OCI-LY7 (cell line): Measurements from ENCODE around the gene CNPY1. TPM values are rescaled to one million over a fixed set of nuclear protein-coding genes. Genes with fewer than 3 reads are reported as not detected.

Source experiments
- BruUV-seq: library from RNA; stranded (reverse); fragments of 400-500 nt; replicated peaks from 2 replicates; lab custom pipeline; 2021; lab: Mats Ljungman, UMichigan
- CTCF ChIA-PET: fragments of 300-600 bp; sonication (Branson Sonifier 250); formaldehyde crosslinking; loops from one replicate; lab custom pipeline; 2022; ENCODE audit warnings: antibody characterized with exemption; ENCODE audit not compliant: unreplicated experiment; lab: Charles Lee
- POLR2A ChIA-PET: fragments of 300-600 bp; sonication (Branson Sonifier 250); formaldehyde crosslinking; loops from one replicate; lab custom pipeline; 2022; ENCODE audit warnings: antibody characterized with exemption; lab: Charles Lee
- DNase-seq: peaks from one replicate; pipeline ENCODE4 v3.0.0-alpha.2; 2015; ENCODE audit warnings: low spot score
- H2AFZ ChIP-seq: fragments of 200-600 bp; sonication (generic), shearing (Covaris generic); 2 replicates; pipeline ENCODE4 v1.6.1; 2014; ENCODE audit warnings: mild to moderate bottlenecking, antibody characterized with exemption, low read length, moderate library complexity
- H3K27ac ChIP-seq: fragments of 200-600 bp; sonication (generic); 2 replicates; pipeline ENCODE4 v1.5.1; 2014; ENCODE audit warnings: mixed run types, low read depth, mild to moderate bottlenecking, moderate library complexity, low read length, inconsistent platforms; ENCODE audit not compliant: poor library complexity, severe bottlenecking
- H3K36me3 ChIP-seq: fragments of 200-600 bp; sonication (generic); 2 replicates; pipeline ENCODE4 v1.6.1; 2014; ENCODE audit warnings: mild to moderate bottlenecking, antibody characterized with exemption, low read length, moderate library complexity, mixed read lengths; ENCODE audit not compliant: insufficient read depth
- H3K4me1 ChIP-seq: fragments of 200-600 bp; sonication (generic); 2 replicates; pipeline ENCODE4 v1.5.1; 2014; ENCODE audit warnings: mild to moderate bottlenecking, low read length; ENCODE audit not compliant: insufficient read depth, poor library complexity, severe bottlenecking
- H3K4me2 ChIP-seq: fragments of 200-600 bp; sonication (generic); 2 replicates; pipeline ENCODE4 v1.6.1; 2014; ENCODE audit warnings: mild to moderate bottlenecking, low read length
- H3K4me3 ChIP-seq: fragments of 200-600 bp; sonication (generic); 2 replicates; pipeline ENCODE4 v1.5.1; 2014; ENCODE audit warnings: mild to moderate bottlenecking, low read depth, low read length; ENCODE audit not compliant: poor library complexity, severe bottlenecking
- H3K79me2 ChIP-seq: fragments of 200-600 bp; sonication (generic); 2 replicates; pipeline ENCODE4 v1.6.1; 2016; ENCODE audit warnings: low read depth, mild to moderate bottlenecking, low read length, moderate library complexity, mixed read lengths; ENCODE audit not compliant: insufficient read depth
- H3K9me2 ChIP-seq: fragments of 200-600 bp; sonication (generic); 2 replicates; pipeline ENCODE4 v1.6.1; 2016; ENCODE audit warnings: mild to moderate bottlenecking, low read length, mixed read lengths; ENCODE audit not compliant: insufficient read depth
- H3K9me3 ChIP-seq: fragments of 200-600 bp; sonication (generic); 2 replicates; pipeline ENCODE4 v1.6.1; 2014; ENCODE audit warnings: mild to moderate bottlenecking, mixed run types, low read length, mixed read lengths
- H4K20me1 ChIP-seq: fragments of 200-600 bp; sonication (generic); 2 replicates; pipeline ENCODE4 v1.6.1; 2014; ENCODE audit warnings: mild to moderate bottlenecking, antibody characterized with exemption, low read length, moderate library complexity, mixed read lengths; ENCODE audit not compliant: insufficient read depth
- EZH2phosphoT487 ChIP-seq: fragments of 200-600 bp; sonication (generic); IDR thresholded peaks from 2 replicates; pipeline ENCODE4 v1.6.1; 2018; ENCODE audit warnings: low read depth, borderline replicate concordance, mild to moderate bottlenecking, mixed run types, antibody characterized with exemption, low read length, moderate library complexity, mixed read lengths
- intact Hi-C: fragments of 100-400 bp; cut with micrococcal nuclease; formaldehyde crosslinking; loops from one replicate; pipeline ENCODE4 v1.10.0; 2022; ENCODE audit not compliant: unreplicated experiment
- total RNA-seq, 2 experiments: library from RNA; depleted of rRNA in 1 of 2; stranded (reverse); fragments of >200 nt in 1 of 2; shearing (Covaris generic) in 1 of 2; gene quantifications; 2 replicates each; pipeline ENCODE4 v1.2.3, GENCODE V29; 2014 to 2022
- TF ChIP-seq, protein P1 (sequence below): fragments of 200-600 bp; sonication (generic); conservative IDR thresholded peaks from 2 replicates; pipeline ENCODE4 v1.5.1; 2014; ENCODE audit warnings: mild to moderate bottlenecking, antibody characterized with exemption, low read length, moderate library complexity, mixed read lengths

The CNPY1 gene
- total RNA-seq, 2 experiments from 2014 or later = not detected

- DNase-seq = no peak
- intact Hi-C loops = no loop called here
- H3K79me2 ChIP-seq = no peaks in the 10 kb centered on the region
- H3K36me3 ChIP-seq = no peaks in the 10 kb centered on the region
- TF ChIP-seq, protein P1, sequence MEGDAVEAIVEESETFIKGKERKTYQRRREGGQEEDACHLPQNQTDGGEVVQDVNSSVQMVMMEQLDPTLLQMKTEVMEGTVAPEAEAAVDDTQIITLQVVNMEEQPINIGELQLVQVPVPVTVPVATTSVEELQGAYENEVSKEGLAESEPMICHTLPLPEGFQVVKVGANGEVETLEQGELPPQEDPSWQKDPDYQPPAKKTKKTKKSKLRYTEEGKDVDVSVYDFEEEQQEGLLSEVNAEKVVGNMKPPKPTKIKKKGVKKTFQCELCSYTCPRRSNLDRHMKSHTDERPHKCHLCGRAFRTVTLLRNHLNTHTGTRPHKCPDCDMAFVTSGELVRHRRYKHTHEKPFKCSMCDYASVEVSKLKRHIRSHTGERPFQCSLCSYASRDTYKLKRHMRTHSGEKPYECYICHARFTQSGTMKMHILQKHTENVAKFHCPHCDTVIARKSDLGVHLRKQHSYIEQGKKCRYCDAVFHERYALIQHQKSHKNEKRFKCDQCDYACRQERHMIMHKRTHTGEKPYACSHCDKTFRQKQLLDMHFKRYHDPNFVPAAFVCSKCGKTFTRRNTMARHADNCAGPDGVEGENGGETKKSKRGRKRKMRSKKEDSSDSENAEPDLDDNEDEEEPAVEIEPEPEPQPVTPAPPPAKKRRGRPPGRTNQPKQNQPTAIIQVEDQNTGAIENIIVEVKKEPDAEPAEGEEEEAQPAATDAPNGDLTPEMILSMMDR = no peak
- no peak for TF ChIP-seq EZH2phosphoT487
- H3K4me3 ChIP-seq = no peak overlapping the region
- H2AFZ ChIP-seq = no peak overlapping the region
- no peaks in the 10 kb centered on the region for H3K9me3 ChIP-seq
- H4K20me1 ChIP-seq = no peaks in the 10 kb centered on the region
- H3K9me2 ChIP-seq = no peaks in the 10 kb centered on the region
- ChIA-PET POLR2A (no interaction called here), CTCF (no interaction called here)
- no TSS peak for BruUV-seq
- peaks cover 10% of the 10 kb centered on the region for H3K4me1 ChIP-seq
- H3K4me2 ChIP-seq = no peak overlapping the region
- no peak overlapping the region for H3K27ac ChIP-seq
Observed at GRCh38 chr7:155571581-155572345, 25.4 kb upstream of the CNPY1 start.

- Histone ChIP-seq H4K20me1 (no peaks in the 10 kb centered on the region), H2AFZ (no peak overlapping the region), H3K36me3 (no peaks in the 10 kb centered on the region), H3K9me2 (no peaks in the 10 kb centered on the region), H3K4me1 (peaks cover 4% of the 10 kb centered on the region), H3K27ac (no peak overlapping the region), H3K9me3 (no peaks in the 10 kb centered on the region), H3K4me2 (no peak overlapping the region), H3K79me2 (no peaks in the 10 kb centered on the region), H3K4me3 (no peak overlapping the region)
- ChIA-PET POLR2A (no interaction called here), CTCF (no interaction called here)
- DNase-seq = no peak
- no TSS peak for BruUV-seq
- intact Hi-C loops = no loop called here
- no peak for TF ChIP-seq EZH2phosphoT487
- TF ChIP-seq, protein P1 = no peak
Observed at GRCh38 chr7:155570991-155571390, 24.6 kb upstream of the CNPY1 start.
